Panc1 (cell line): ENCODE measurements around the gene MBD3L3. TPM values are rescaled to one million over a fixed set of nuclear protein-coding genes. Genes with fewer than 3 reads are reported as not detected.
"Not testable (repeated sequence)": the region's sequence is repeated elsewhere in the genome, so short reads cannot be mapped to it uniquely, and the experiment has no call there.

ENCODE experiments used
- ATAC-seq: fragments of 200-7000 bp; cut with Tn5 transposase; 2 replicates; pipeline ENCODE4 v1.9.1; 2020; ENCODE audit warnings: mild to moderate bottlenecking, moderate library complexity
- BruUV-seq: library from RNA; stranded (reverse); fragments of 400-500 nt; replicated peaks from 2 replicates; lab custom pipeline; 2021; lab: Mats Ljungman, UMichigan
- CTCF ChIA-PET: fragments of 300-600 bp; sonication (Branson Sonifier 250); formaldehyde crosslinking; loops from one replicate; lab custom pipeline; 2022; ENCODE audit warnings: antibody characterized with exemption; lab: Charles Lee
- POLR2A ChIA-PET: fragments of 300-600 bp; sonication (Branson Sonifier 250); formaldehyde crosslinking; loops from one replicate; lab custom pipeline; 2022; ENCODE audit warnings: antibody characterized with exemption; lab: Charles Lee
- DNase-seq: peaks from one replicate; pipeline ENCODE4 v3.0.0-alpha.2; 2010; ENCODE audit warnings: low read depth, low spot score
- H3K27ac ChIP-seq: 2 replicates; pipeline ENCODE4 v1.5.1; 2011; ENCODE audit warnings: mild to moderate bottlenecking, low read length, inconsistent platforms
- H3K27me3 ChIP-seq: fragments of 200-500 bp; sonication (Bioruptor generic); 2 replicates; pipeline ENCODE4 v1.6.0; 2014; ENCODE audit warnings: low read length, inconsistent platforms; ENCODE audit not compliant: control insufficient read depth, insufficient read depth
- H3K36me3 ChIP-seq: fragments of 200-500 bp; sonication (Bioruptor generic); 2 replicates; pipeline ENCODE4 v1.5.1; 2014; ENCODE audit warnings: inconsistent platforms, mild to moderate bottlenecking, low read length, moderate library complexity; ENCODE audit not compliant: control insufficient read depth, insufficient read depth
- H3K4me1 ChIP-seq: 2 replicates; pipeline ENCODE4 v1.5.1; 2011; ENCODE audit warnings: inconsistent platforms, mild to moderate bottlenecking, low read length, moderate library complexity; ENCODE audit not compliant: control insufficient read depth, insufficient read depth
- H3K4me3 ChIP-seq, 2 experiments: 2 replicates each; pipeline ENCODE4 v1.5.1; 2011 to 2012; ENCODE audit warnings: low read depth in 2 of 2, low read length in 2 of 2, mild to moderate bottlenecking in 2 of 2, inconsistent platforms in 1 of 2, moderate library complexity in 1 of 2
- H3K9me3 ChIP-seq: fragments of 200-500 bp; sonication (Bioruptor generic); 2 replicates; pipeline ENCODE4 v1.5.1; 2014; ENCODE audit warnings: low read depth, mild to moderate bottlenecking, inconsistent platforms, low read length, moderate library complexity; ENCODE audit not compliant: control insufficient read depth, insufficient read depth
- CTCF ChIP-seq: fragments of 450-650 bp; IDR thresholded peaks from 2 replicates; pipeline ENCODE4 v1.5.1; 2017; ENCODE audit warnings: mild to moderate bottlenecking
- POLR2AphosphoS5 ChIP-seq: IDR thresholded peaks from 2 replicates; pipeline ENCODE4 v1.6.1; 2012; ENCODE audit warnings: mild to moderate bottlenecking, low read depth, low read length, moderate library complexity
- REST ChIP-seq, 2 experiments: IDR thresholded peaks; 2 replicates each; pipeline ENCODE4 v1.6.1; 2011 to 2012; ENCODE audit warnings: low read depth in 2 of 2, control low read depth in 1 of 2, low read length in 1 of 2, mild to moderate bottlenecking in 1 of 2, moderate library complexity in 1 of 2; ENCODE audit not compliant: insufficient read depth in 1 of 2
- SIN3A ChIP-seq: IDR thresholded peaks from 2 replicates; pipeline ENCODE4 v1.6.1; 2012; ENCODE audit warnings: low read depth, mild to moderate bottlenecking, low read length, moderate library complexity, borderline replicate concordance; ENCODE audit not compliant: insufficient read depth
- TCF7L2 ChIP-seq: IDR thresholded peaks from 2 replicates; pipeline ENCODE4 v1.6.1; 2011; ENCODE audit warnings: mild to moderate bottlenecking, low read depth, low read length, inconsistent platforms
- in situ Hi-C: cut with HindIII; loops from 2 replicates; pipeline ENCODE4 v1.10.0; 2016; ENCODE audit warnings: low sequenced_read_pairs, low pct_unique_long_range_greater_than_20kb
- intact Hi-C: fragments of 100-400 bp; cut with micrococcal nuclease; formaldehyde crosslinking; loops from one replicate; pipeline ENCODE4 v1.10.0; 2022; ENCODE audit not compliant: unreplicated experiment
- total RNA-seq: library from RNA; stranded (reverse); gene quantifications from one replicate; pipeline ENCODE4 v1.2.1, GENCODE V29; 2021; ENCODE audit not compliant: unreplicated experiment

The MBD3L3 gene
- total RNA-seq, 1 experiment from 2014 or later = not detected

- intact Hi-C loops, H3K4me3 ChIP-seq, H3K27me3 ChIP-seq, DNase-seq, H3K27ac ChIP-seq, POLR2A ChIA-PET, BruUV-seq, H3K9me3 ChIP-seq, CTCF ChIA-PET, H3K36me3 ChIP-seq, H3K4me1 ChIP-seq, ATAC-seq, in situ Hi-C loops: not testable (repeated sequence)
Measured at GRCh38 chr19:7040079-7040478, 18.4 kb downstream of the MBD3L3 start, which contains the start of gene MBD3L4. TSS of gene MBD3L4 (minus strand) at chr19:7040179. CDS start at chr19:7040144, 35 bp downstream.

GRCh38 chr19:7030278-7030677 lies 28.2 kb downstream of the MBD3L3 start, which contains the start of gene MBD3L5:
TSS of gene MBD3L5 (plus strand) at chr19:7030578. CDS start at chr19:7030612, 34 bp downstream.
- H3K36me3 ChIP-seq, H3K4me1 ChIP-seq, intact Hi-C loops, BruUV-seq, H3K27ac ChIP-seq, H3K9me3 ChIP-seq, H3K4me3 ChIP-seq, POLR2A ChIA-PET, H3K27me3 ChIP-seq, DNase-seq, CTCF ChIA-PET, ATAC-seq, in situ Hi-C loops: not testable (repeated sequence)

- in situ Hi-C loops, CTCF ChIA-PET, DNase-seq, H3K36me3 ChIP-seq, intact Hi-C loops, H3K27me3 ChIP-seq, POLR2A ChIA-PET, BruUV-seq, H3K4me3 ChIP-seq, H3K27ac ChIP-seq, ATAC-seq, H3K4me1 ChIP-seq, H3K9me3 ChIP-seq: not testable (repeated sequence)
Measured at GRCh38 chr19:7028790-7029189, 29.7 kb downstream of the MBD3L3 start.

- intact Hi-C loops, H3K36me3 ChIP-seq, DNase-seq, in situ Hi-C loops, H3K9me3 ChIP-seq, H3K27ac ChIP-seq, H3K27me3 ChIP-seq, POLR2A ChIA-PET, BruUV-seq, H3K4me3 ChIP-seq, CTCF ChIA-PET, H3K4me1 ChIP-seq, ATAC-seq: not testable (repeated sequence)
Measured at GRCh38 chr19:7021331-7021730, 37.1 kb downstream of the MBD3L3 start, which contains the start of gene MBD3L2B. TSS of gene MBD3L2B (minus strand) at chr19:7021431. CDS start at chr19:7021397, 34 bp downstream.

- Histone ChIP-seq H3K9me3 (no peaks in the 10 kb centered on the region), H3K36me3 (no peaks in the 10 kb centered on the region), H3K27ac (no peak overlapping the region), H3K27me3 (no peaks in the 10 kb centered on the region), H3K4me1 (no peaks in the 10 kb centered on the region), H3K4me3 (no peak overlapping the region)
- ATAC-seq (no peak), DNase-seq (no peak)
- no peak for TF ChIP-seq REST (IDR thresholded peaks at IDR 0.05; ENCODE audit: insufficient read depth in 1 of 2, low read depth in 2 of 2, low read length in 1 of 2)
- no peak for TF ChIP-seq POLR2AphosphoS5
- no peak for TF ChIP-seq TCF7L2
- no peak for TF ChIP-seq CTCF
- no peak for TF ChIP-seq SIN3A
- BruUV-seq = no TSS peak
- ChIA-PET POLR2A (no interaction called here), CTCF (no interaction called here)
- intact Hi-C loops = no loop called here
- in situ Hi-C loops = no loop called here
Measured at GRCh38 chr19:7018828-7019227, 39.6 kb downstream of the MBD3L3 start.
